ENCODE results near the gene FGD4. TPM values are rescaled to one million over a fixed set of nuclear protein-coding genes. Genes with fewer than 3 reads are reported as not detected.

The FGD4 gene
- total and polyA plus RNA-seq, 9 of the 15 experiments (the other 6 are each of a cell fraction or from before 2014, with no cell fraction given), result 0.05 to 0.51 (median 0.27) TPM

DNA sequence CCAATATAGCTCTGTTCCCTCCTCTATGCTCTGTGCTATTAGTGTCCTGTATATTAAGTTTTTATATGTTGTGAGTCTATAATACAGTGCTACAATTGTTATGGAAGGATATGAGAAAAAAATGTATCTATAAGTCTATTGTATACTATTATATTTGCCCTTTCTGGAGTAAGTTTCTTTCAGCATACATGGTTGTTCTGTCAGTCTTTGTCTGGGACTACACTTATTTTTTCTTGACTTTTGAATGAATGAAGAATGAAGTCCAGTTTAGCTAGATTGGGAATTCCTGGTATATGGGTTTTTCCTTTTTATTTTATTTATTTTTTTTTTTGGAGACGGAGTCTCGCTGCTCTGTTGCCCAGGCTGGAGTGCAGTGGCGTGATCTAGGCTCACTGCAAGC is 203.7 kb downstream of the FGD4 start (continued):
- TF ChIP-seq, protein P1, sequence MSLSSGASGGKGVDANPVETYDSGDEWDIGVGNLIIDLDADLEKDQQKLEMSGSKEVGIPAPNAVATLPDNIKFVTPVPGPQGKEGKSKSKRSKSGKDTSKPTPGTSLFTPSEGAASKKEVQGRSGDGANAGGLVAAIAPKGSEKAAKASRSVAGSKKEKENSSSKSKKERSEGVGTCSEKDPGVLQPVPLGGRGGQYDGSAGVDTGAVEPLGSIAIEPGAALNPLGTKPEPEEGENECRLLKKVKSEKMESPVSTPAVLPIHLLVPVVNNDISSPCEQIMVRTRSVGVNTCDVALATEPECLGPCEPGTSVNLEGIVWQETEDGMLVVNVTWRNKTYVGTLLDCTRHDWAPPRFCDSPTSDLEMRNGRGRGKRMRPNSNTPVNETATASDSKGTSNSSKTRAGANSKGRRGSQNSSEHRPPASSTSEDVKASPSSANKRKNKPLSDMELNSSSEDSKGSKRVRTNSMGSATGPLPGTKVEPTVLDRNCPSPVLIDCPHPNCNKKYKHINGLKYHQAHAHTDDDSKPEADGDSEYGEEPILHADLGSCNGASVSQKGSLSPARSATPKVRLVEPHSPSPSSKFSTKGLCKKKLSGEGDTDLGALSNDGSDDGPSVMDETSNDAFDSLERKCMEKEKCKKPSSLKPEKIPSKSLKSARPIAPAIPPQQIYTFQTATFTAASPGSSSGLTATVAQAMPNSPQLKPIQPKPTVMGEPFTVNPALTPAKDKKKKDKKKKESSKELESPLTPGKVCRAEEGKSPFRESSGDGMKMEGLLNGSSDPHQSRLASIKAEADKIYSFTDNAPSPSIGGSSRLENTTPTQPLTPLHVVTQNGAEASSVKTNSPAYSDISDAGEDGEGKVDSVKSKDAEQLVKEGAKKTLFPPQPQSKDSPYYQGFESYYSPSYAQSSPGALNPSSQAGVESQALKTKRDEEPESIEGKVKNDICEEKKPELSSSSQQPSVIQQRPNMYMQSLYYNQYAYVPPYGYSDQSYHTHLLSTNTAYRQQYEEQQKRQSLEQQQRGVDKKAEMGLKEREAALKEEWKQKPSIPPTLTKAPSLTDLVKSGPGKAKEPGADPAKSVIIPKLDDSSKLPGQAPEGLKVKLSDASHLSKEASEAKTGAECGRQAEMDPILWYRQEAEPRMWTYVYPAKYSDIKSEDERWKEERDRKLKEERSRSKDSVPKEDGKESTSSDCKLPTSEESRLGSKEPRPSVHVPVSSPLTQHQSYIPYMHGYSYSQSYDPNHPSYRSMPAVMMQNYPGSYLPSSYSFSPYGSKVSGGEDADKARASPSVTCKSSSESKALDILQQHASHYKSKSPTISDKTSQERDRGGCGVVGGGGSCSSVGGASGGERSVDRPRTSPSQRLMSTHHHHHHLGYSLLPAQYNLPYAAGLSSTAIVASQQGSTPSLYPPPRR (CRISPR knock-in tag; IDR thresholded peaks at IDR 0.05; ENCODE audit: borderline replicate concordance), result no peak
- TF ChIP-seq ZNF41 (CRISPR knock-in tag; conservative IDR thresholded peaks at IDR 0.05), result no peak
- TF ChIP-seq POLR3G (IDR thresholded peaks at IDR 0.05; ENCODE audit: extremely low read depth, insufficient read length, insufficient replicate concordance), result no peak
- TF ChIP-seq ZNF780A (CRISPR knock-in tag; IDR thresholded peaks at IDR 0.05), result no peak
- TF ChIP-seq KDM2B (CRISPR knock-in tag; IDR thresholded peaks at IDR 0.05), result no peak
- TF ChIP-seq, protein P2, sequence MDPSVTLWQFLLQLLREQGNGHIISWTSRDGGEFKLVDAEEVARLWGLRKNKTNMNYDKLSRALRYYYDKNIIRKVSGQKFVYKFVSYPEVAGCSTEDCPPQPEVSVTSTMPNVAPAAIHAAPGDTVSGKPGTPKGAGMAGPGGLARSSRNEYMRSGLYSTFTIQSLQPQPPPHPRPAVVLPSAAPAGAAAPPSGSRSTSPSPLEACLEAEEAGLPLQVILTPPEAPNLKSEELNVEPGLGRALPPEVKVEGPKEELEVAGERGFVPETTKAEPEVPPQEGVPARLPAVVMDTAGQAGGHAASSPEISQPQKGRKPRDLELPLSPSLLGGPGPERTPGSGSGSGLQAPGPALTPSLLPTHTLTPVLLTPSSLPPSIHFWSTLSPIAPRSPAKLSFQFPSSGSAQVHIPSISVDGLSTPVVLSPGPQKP (CRISPR knock-in tag; IDR thresholded peaks at IDR 0.05), result no peak
- no peak for TF ChIP-seq ESRRA (IDR thresholded peaks at IDR 0.05; ENCODE audit: borderline replicate concordance, low read depth)
- no peak for TF ChIP-seq CTBP1 (IDR thresholded peaks at IDR 0.05; ENCODE audit: borderline replicate concordance)
- TF ChIP-seq U2AF2 (optimal IDR thresholded peaks at IDR 0.05; ENCODE audit: low read depth, low read length), result no peak
- no peak for TF ChIP-seq DACH1 (IDR thresholded peaks at IDR 0.05; ENCODE audit: partially characterized antibody)

Data from K562 (cell line).